GM12878 (cell line): ENCODE data around the gene RAB36.

ENCODE experiments used
- ASH2L ChIP-seq: fragments of 300-600, 200-600 bp; sonication (generic); IDR thresholded peaks from 2 replicates; pipeline ENCODE4 v1.6.1; 2017; ENCODE audit warnings: low read depth, mild to moderate bottlenecking, borderline replicate concordance
- BCL11A ChIP-seq: IDR thresholded peaks from 2 replicates; pipeline ENCODE4 v1.6.1; 2011; ENCODE audit warnings: low read depth, low read length
- GABPA ChIP-seq: IDR thresholded peaks from 2 replicates; pipeline ENCODE4 v1.6.1; 2014; ENCODE audit warnings: antibody characterized with exemption, low read depth, mild to moderate bottlenecking, inconsistent platforms
- POLR2A ChIP-seq: IDR thresholded peaks from 2 replicates; pipeline ENCODE4 v1.6.1; 2011; ENCODE audit warnings: low read depth, mild to moderate bottlenecking, low read length
- TF ChIP-seq, protein P1 (sequence below), 3 experiments: IDR thresholded peaks in 2 of 3; conservative IDR thresholded peaks in 1 of 3; 2 replicates each; pipeline ENCODE4 v1.5.1; 2011; ENCODE audit warnings: low read depth in 3 of 3, low read length in 3 of 3, mild to moderate bottlenecking in 3 of 3, control low read depth in 2 of 3, moderate library complexity in 2 of 3, inconsistent platforms in 1 of 3, mixed read lengths in 1 of 3; ENCODE audit not compliant: control insufficient read depth in 2 of 3, insufficient read depth in 1 of 3; ENCODE audit errors: extremely low read depth in 1 of 3
- TF ChIP-seq, protein P2 (sequence below): fragments of 450-650 bp; IDR thresholded peaks from 2 replicates; pipeline ENCODE4 v1.6.1; 2017; ENCODE audit warnings: antibody characterized with exemption, mild to moderate bottlenecking, moderate library complexity
- TF ChIP-seq, protein P3 (sequence below): IDR thresholded peaks from 2 replicates; pipeline ENCODE4 v1.6.1; 2011; ENCODE audit warnings: low read depth, low read length, improper control_type of control experiment, borderline replicate concordance

DNA sequence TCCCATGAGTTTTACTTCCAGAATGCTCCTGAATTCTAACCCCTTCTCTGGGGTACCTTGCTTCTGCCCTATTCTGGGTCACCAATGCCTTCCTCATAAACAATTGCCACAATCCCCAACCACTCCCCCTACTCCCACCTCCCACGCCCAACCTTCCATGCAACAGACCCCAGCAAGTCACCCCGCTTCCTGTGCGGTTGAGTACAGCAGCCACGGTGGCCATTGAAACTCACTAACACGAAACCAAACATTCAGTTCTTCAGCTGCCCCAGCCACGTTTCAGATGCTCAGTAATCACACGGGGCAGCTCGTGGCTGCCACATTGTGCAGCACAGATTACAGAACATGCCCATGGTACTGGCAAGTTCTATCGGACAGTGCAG lies 31.4 kb downstream of the RAB36 start:
- TF ChIP-seq POLR2A: no peak
- TF ChIP-seq, protein P1, sequence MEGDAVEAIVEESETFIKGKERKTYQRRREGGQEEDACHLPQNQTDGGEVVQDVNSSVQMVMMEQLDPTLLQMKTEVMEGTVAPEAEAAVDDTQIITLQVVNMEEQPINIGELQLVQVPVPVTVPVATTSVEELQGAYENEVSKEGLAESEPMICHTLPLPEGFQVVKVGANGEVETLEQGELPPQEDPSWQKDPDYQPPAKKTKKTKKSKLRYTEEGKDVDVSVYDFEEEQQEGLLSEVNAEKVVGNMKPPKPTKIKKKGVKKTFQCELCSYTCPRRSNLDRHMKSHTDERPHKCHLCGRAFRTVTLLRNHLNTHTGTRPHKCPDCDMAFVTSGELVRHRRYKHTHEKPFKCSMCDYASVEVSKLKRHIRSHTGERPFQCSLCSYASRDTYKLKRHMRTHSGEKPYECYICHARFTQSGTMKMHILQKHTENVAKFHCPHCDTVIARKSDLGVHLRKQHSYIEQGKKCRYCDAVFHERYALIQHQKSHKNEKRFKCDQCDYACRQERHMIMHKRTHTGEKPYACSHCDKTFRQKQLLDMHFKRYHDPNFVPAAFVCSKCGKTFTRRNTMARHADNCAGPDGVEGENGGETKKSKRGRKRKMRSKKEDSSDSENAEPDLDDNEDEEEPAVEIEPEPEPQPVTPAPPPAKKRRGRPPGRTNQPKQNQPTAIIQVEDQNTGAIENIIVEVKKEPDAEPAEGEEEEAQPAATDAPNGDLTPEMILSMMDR (IDR thresholded peaks at IDR 0.05 in 2 of 3, conservative IDR thresholded peaks at IDR 0.05 in 1 of 3; ENCODE audit: control insufficient read depth in 2 of 3, extremely low read depth in 1 of 3, insufficient read depth in 1 of 3, low read depth in 3 of 3, low read length in 3 of 3): no peak
- no peak for TF ChIP-seq GABPA
- TF ChIP-seq, protein P2, sequence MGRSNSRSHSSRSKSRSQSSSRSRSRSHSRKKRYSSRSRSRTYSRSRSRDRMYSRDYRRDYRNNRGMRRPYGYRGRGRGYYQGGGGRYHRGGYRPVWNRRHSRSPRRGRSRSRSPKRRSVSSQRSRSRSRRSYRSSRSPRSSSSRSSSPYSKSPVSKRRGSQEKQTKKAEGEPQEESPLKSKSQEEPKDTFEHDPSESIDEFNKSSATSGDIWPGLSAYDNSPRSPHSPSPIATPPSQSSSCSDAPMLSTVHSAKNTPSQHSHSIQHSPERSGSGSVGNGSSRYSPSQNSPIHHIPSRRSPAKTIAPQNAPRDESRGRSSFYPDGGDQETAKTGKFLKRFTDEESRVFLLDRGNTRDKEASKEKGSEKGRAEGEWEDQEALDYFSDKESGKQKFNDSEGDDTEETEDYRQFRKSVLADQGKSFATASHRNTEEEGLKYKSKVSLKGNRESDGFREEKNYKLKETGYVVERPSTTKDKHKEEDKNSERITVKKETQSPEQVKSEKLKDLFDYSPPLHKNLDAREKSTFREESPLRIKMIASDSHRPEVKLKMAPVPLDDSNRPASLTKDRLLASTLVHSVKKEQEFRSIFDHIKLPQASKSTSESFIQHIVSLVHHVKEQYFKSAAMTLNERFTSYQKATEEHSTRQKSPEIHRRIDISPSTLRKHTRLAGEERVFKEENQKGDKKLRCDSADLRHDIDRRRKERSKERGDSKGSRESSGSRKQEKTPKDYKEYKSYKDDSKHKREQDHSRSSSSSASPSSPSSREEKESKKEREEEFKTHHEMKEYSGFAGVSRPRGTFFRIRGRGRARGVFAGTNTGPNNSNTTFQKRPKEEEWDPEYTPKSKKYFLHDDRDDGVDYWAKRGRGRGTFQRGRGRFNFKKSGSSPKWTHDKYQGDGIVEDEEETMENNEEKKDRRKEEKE: no peak
- TF ChIP-seq, protein P3, sequence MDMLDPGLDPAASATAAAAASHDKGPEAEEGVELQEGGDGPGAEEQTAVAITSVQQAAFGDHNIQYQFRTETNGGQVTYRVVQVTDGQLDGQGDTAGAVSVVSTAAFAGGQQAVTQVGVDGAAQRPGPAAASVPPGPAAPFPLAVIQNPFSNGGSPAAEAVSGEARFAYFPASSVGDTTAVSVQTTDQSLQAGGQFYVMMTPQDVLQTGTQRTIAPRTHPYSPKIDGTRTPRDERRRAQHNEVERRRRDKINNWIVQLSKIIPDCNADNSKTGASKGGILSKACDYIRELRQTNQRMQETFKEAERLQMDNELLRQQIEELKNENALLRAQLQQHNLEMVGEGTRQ: no peak
- no peak for TF ChIP-seq ASH2L
- TF ChIP-seq BCL11A: no peak
